HG03066 (cell line): ENCODE measurements around the gene ACSM2B.
"Not testable (repeated sequence)": the region's sequence is repeated elsewhere in the genome, so short reads cannot be mapped to it uniquely, and the experiment has no call there.

Experiments used
- ATAC-seq: cut with Tn5 transposase; IDR thresholded peaks from one replicate; pipeline ENCODE4 v1.9.1; 2021; ENCODE audit warnings: low read depth; ENCODE audit not compliant: unreplicated experiment

ACSM2B gene

GRCh38 chr16:20538687-20539086 lies 37.5 kb downstream of the ACSM2B start:
- no peak for ATAC-seq

GRCh38 chr16:20538181-20538580 lies 38.0 kb downstream of the ACSM2B start:
- ATAC-seq: no peak

GRCh38 chr16:20536669-20537068 lies 39.5 kb downstream of the ACSM2B start:
- not testable (repeated sequence) for ATAC-seq

- ATAC-seq: not testable (repeated sequence)
These were observed 43.8 kb downstream of the ACSM2B start for GRCh38 chr16:20532284-20532792.

GRCh38 chr16:20531795-20532194 lies 44.4 kb downstream of the ACSM2B start:
- ATAC-seq: not testable (repeated sequence)

GRCh38 chr16:20520103-20520502 lies 56.1 kb downstream of the ACSM2B start:
- no peak for ATAC-seq

GRCh38 chr16:20519231-20519630 lies 56.9 kb downstream of the ACSM2B start:
- ATAC-seq: no peak

GRCh38 chr16:20517149-20517548 lies 59.0 kb downstream of the ACSM2B start:
- no peak for ATAC-seq

- no peak for ATAC-seq
These were observed 60.5 kb downstream of the ACSM2B start for GRCh38 chr16:20515688-20516090.

GRCh38 chr16:20510323-20510722 lies 65.8 kb downstream of the ACSM2B start:
- ATAC-seq: no peak

GRCh38 chr16:20507280-20507679 lies 68.9 kb downstream of the ACSM2B start:
- ATAC-seq: no peak

- no peak for ATAC-seq
These were observed 71.7 kb downstream of the ACSM2B start for GRCh38 chr16:20504418-20504817.

GRCh38 chr16:20491448-20491847 lies 84.7 kb downstream of the ACSM2B start:
- ATAC-seq: not testable (repeated sequence)

GRCh38 chr16:20490994-20491393 lies 85.2 kb downstream of the ACSM2B start:
- ATAC-seq: not testable (repeated sequence)
